ENCODE data around the gene CAMK4.
"Not testable (repeated sequence)": the region's sequence is repeated elsewhere in the genome, so short reads cannot be mapped to it uniquely, and the experiment has no call there.

The CAMK4 gene

DNA sequence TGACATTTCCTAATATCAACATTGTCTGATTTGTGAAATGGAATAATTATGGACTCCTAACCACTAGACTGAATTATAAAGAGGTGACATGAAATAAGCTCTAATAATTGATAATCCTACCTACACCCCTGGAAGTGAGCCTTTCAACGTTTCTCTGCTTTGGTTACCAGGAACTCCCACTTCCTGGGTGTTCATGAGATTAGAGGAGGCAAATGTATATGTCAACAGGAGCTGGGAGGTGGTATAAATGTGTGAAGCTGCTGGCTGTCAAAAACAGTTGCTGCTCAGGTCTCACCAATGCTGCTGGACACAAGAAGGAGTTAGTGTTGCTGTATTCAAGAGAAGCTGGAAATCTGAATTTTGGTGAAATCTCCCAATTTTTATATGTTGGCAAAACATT lies 96.8 kb downstream of the CAMK4 start:
- DNase-seq, result no peak

DNA sequence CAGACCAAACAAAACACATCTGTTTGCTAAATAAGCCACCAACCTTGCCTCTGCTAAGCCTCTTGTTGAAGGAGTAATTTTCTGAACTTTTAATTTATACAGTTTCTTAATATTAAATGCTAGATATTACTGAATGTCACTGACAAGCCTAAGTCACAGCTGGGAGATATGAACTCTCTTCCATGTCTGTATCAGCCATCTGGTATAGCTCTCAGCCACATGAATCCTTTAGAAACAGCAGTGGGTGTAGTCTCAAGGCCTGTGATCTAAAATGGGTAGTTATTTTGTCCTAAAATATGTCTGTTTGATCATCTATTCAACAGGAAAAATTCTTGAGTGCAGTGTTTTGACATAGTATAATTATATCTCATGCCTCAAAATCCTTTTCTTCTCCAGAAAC lies 97.2 kb downstream of the CAMK4 start:
- DNase-seq, result no peak

- DNase-seq, result no peak
Measured at GRCh38 chr5:111326551-111326950, 102.4 kb downstream of the CAMK4 start.

DNA sequence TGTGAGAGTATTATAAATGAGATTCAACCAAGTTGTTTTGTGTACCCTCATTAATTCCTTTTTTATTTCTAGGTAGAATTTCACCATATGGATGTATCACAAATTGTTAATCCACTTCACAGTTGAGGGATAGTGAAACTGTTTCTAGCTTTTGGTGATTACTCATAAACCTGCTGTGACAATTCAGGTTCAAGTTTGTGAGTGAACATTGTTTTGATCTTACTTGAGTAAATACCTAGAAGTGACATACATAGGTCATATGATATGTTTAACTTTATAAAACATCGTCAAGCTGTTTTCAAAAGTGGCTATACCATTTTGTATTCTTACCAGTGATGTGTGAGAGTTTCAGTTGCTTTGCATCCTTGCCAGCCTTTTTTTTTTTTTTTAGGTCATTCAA lies 112.9 kb downstream of the CAMK4 start:
- peak; percentile 5 for DNase-seq

DNA sequence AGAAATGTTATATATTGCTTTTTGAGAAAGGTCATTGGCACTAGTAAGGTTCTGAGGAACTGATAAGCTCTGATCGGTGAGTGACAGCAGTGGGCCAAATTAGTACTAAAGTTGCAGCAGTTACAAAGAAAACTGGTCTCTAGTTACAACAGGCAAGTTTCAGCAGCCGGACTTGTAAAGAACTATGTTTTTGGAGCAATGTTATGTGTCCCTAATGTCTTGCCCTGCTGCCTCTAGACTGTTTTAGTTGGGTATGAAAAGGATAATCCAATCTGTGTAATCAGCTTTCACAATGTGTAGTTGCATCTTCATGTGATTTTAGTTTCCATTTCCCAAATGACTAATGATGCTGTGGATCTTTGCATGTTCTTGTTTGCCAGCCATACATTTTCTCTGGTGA lies 113.5 kb downstream of the CAMK4 start:
- no peak for DNase-seq

DNA sequence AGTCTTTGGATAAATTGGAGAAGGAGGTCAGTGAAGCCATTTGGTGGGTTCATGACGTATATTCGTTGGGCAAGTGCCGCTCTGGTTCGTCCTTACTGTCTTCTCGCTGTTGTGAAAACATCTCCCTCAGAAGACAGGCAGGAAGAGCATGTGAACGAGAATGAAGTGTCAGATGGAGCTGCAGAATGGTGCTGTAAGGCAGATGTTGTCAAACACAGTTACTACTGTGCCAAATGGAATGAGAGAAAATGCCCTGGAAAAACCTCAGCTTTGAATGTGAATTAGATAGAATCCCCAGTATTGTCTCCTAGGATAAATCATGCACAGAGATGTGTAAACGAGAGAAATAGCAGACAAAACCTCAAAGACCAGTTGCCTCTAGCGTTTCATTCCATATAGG lies 121.5 kb downstream of the CAMK4 start:
- DNase-seq, result no peak

DNA sequence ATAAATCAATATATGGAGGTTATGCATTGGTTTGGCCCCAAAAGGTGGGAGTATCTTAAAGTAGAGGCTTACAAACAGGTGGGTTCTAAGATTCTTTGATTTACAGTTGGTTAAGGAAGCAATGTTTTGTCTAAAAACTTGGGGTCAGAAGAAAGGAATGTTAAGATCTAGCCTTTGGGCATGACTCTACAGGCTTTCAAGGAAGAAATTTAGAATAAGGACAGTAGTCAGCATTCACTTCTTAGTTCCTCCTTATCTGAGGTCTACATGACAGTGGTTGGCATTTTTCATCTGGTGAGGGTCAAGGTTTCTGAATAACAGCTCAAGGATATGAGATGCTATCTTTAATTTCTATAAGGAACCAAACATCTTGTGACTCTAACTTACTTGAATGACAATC lies 122.8 kb downstream of the CAMK4 start:
- DNase-seq, result no peak

DNA sequence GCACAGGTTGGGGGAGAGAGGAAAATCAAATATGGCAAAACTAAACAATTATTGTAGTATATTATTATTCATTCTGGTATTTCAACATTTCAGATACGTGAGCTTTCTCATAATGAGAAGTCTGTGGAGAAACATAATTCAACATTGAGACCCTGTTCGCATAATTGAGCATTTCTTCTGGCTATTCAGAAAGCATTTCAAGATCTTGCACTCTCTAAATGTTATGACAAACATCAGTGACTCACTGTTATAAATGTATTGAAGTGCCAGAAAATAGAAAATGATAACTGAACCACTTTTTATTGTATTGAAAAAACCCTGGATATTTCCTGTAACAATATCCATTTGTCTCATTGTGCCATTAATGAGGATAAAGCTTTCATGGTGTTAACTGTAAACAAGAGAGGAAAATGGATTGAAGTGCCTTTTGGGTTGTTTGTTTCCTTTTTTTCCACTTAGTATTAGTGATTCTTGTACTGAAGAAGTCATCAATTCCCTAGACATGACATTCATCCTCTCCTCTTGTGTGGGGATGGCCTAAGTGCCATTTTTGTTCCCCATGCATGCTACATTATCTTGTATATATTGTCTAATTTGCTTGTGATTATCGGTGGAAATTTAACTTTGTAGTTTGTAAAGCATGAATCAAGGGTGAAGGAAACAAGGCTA lies 124.6 kb downstream of the CAMK4 start:
- DNase-seq, result no peak

DNA sequence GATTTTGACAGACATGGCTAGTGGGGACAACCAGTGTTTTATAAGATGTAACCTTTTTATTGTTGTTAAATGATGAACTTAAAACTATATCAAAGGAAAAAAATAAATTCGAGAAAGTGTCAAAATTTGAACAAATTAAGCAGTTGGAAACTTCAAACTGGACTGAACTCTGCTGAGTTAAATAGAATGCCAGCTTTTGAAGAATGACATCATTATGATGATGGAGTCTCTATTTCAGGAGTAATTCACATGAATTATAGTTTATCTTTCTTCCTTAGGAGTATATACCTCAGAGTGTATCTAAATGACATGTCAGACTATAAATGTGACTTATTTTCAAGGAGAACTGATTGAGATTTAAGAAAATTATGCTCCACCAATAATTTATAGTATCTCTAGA lies 125.2 kb downstream of the CAMK4 start:
- no peak for DNase-seq

- DNase-seq, result no peak
Measured at GRCh38 chr5:111353035-111353434, 128.9 kb downstream of the CAMK4 start.

DNA sequence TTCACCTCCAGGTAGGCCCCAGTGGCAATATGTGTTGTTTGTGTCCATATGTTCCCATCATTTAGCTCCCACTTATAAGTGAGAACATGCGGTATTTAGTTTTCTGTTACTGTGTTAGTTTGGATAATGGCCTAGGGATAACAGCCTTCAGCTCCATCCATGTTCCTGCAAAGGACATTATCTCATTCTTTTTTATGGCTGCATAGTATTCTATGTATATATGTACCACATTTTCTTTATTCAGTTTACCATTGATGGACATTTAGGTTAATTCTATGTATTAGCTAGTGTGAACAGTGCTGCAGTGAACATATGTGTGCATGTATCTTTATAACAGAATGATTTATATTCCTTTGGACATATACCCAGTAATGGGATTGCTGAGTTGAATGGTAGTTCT lies 134.5 kb downstream of the CAMK4 start:
- DNase-seq, result not testable (repeated sequence)

DNA sequence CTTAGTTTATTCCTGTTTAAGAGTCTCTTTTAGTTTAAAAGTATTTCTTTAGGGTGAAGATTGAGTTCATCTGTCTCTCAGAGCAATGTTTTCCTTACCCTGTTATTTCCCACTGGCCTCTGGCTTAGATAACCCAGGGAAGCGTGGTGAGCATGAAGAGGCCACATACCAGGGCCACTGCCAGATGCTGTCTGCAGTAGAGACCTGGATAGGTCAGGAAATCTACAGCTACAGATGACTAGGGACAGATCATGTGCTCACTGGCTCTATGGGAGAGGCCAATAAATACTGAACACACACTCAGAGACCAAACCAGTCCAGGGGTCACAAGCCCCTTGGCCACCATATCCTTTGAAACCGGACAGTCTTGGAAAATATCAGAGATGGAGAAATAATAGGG lies 136.0 kb downstream of the CAMK4 start:
- no peak for DNase-seq

- no peak for DNase-seq
Measured at GRCh38 chr5:111364992-111365391, 140.8 kb downstream of the CAMK4 start.

GRCh38 chr5:111366388-111366787 lies 142.2 kb downstream of the CAMK4 start:
- DNase-seq, result no peak

GRCh38 chr5:111367115-111367514 lies 142.9 kb downstream of the CAMK4 start:
- no peak for DNase-seq

DNA sequence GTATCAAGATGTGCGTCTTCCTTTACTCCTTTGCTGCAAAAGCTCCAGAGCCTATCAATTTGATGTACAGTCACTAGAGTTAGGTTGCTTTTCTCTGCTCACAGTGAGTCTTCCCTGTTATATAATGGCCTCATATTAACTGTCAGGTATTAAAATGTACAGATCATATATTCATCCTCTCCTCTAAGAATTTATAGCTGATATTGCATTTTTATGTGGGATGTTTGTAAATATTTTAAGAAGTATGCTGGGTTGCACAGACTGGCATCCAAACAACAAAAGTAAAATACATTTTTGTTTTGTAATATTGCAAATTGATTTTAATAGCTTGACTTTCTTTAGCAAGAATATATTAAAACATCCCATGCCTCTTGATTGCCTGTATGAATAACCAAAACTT lies 148.6 kb downstream of the CAMK4 start:
- no peak for DNase-seq

DNA sequence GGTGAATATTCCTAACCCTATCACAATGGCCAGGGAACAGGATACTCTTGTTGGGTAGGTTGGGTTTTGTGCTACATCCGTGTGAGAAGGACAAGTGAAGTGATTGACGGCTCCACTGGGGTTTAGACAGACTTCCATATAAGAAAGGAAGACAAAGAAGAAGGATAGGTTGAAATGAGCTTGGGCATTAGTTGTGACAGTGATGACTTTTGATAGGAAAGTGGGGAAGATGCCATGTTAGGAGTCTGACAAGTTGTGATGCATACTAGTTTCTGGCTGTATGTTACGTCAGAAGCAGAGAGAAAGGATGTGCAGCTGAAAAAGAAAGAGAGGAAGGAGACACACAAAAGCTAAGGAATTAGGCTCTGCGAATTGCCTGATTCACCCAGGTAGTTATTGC lies 150.2 kb downstream of the CAMK4 start:
- DNase-seq, result no peak

DNA sequence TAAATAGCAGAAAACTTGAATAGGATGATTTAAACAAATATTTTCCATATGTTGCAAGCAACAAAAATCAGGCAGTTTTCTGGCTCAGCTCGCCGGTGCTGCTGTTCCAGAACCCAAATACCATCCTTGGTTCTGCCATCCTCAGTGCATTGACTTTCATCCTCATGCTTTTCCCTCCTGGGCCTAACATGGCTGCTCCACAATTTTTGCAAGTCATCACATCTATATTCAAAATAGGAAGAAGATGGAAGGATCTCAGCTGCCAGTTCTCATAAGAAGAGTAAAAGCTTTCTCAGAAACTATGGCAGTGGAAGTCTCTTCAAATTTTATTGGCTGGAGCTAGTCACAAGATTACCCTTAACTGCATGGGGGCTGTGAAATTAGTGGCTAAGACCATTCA lies 151.5 kb downstream of the CAMK4 start:
- no peak for DNase-seq

- DNase-seq, result no peak
Measured at GRCh38 chr5:111377306-111377705, 153.1 kb downstream of the CAMK4 start.

DNA sequence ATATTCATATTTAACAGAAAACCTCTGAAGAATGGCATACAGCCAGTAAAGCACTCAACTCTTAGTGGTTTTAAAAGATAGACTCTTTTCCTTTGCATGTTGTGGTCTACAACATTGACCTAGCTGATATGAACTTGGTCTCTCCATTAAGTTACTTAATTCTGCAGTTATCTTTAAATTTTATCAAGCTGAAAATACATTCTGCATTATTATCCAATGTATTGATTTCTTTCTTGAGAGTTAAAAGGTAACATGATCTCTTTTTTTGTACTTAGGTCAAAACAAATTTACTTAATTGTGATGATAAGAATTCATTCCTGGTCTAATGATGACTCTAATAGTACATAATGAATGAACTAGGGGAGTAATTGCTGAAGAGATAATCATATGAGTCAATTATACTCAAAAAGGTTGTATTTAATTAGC lies 155.2 kb downstream of the CAMK4 start:
- no peak for DNase-seq

GRCh38 chr5:111383288-111383970 lies 159.2 kb downstream of the CAMK4 start:
- no peak for DNase-seq

- DNase-seq, result no peak
Measured at GRCh38 chr5:111384220-111384619, 160.0 kb downstream of the CAMK4 start.

DNA sequence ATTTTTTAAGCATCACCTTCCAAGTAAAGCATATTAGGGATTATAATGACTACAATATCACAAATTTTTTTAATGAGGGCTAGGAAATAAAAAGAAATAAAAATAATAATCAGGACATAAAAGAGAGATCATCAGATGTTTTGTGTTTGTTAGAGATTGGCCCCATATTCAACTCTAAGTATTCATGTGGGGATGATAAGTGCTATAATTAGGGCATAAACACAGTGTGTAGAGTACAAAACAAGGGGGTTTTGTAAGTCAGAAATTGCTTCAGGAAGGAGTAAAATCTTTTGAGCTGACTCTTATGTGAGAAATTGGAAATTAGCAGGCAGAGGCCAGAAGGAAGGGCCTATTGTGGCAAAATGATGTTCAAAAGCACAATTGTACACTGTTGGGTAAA lies 160.9 kb downstream of the CAMK4 start:
- no peak for DNase-seq

GRCh38 chr5:111385970-111386831 lies 162.0 kb downstream of the CAMK4 start:
- DNase-seq, result peak; percentile 34
